Measurements from ENCODE around the gene MRPL41. TPM values are rescaled to one million over a fixed set of nuclear protein-coding genes. Genes with fewer than 3 reads are reported as not detected.

Gene MRPL41
- total and polyA plus RNA-seq, 2 of the 13 experiments (the other 11 are each of a cell fraction or from before 2014, with no cell fraction given) = 20.9 to 54.0 TPM

GRCh38 chr9:137552022-137552768 is 516 bp downstream of the MRPL41 start (continued):
- TF ChIP-seq CREB3 (CRISPR knock-in tag; IDR thresholded peaks at IDR 0.05) (no peak), LBX2 (CRISPR knock-in tag; IDR thresholded peaks at IDR 0.05; ENCODE audit: borderline replicate concordance) (no peak), ZNF280B (CRISPR knock-in tag; IDR thresholded peaks at IDR 0.05; ENCODE audit: borderline replicate concordance) (no peak), ZNF280D (CRISPR knock-in tag; IDR thresholded peaks at IDR 0.05) (no peak), PRDM10 (CRISPR knock-in tag; IDR thresholded peaks at IDR 0.05; ENCODE audit: low read depth) (no peak), ZKSCAN5 (CRISPR knock-in tag; IDR thresholded peaks at IDR 0.05) (0 out of 2 replicates have a peak, but pooled peaks have one; percentile 20), ZBTB42 (CRISPR knock-in tag; IDR thresholded peaks at IDR 0.05) (no peak), ZNF10 (CRISPR knock-in tag; IDR thresholded peaks at IDR 0.05; ENCODE audit: borderline replicate concordance, low read depth) (no peak), SMC3 (IDR thresholded peaks at IDR 0.05; ENCODE audit: low read length) (no peak), ZNF558 (CRISPR knock-in tag; IDR thresholded peaks at IDR 0.05; ENCODE audit: borderline replicate concordance) (no peak), ZHX1 (CRISPR knock-in tag; IDR thresholded peaks at IDR 0.05; ENCODE audit: low read depth) (no peak), JUNB (CRISPR knock-in tag; IDR thresholded peaks at IDR 0.05; ENCODE audit: borderline replicate concordance) (no peak), ERF (CRISPR knock-in tag; IDR thresholded peaks at IDR 0.05) (no peak), TEAD3 (CRISPR knock-in tag; optimal IDR thresholded peaks at IDR 0.05; ENCODE audit: borderline replicate concordance) (no peak), TRIM24 (CRISPR knock-in tag; IDR thresholded peaks at IDR 0.05) (no peak)

Measured in HepG2 (cell line).